Measurements from ENCODE around the gene FADS3.

Gene FADS3

DNA sequence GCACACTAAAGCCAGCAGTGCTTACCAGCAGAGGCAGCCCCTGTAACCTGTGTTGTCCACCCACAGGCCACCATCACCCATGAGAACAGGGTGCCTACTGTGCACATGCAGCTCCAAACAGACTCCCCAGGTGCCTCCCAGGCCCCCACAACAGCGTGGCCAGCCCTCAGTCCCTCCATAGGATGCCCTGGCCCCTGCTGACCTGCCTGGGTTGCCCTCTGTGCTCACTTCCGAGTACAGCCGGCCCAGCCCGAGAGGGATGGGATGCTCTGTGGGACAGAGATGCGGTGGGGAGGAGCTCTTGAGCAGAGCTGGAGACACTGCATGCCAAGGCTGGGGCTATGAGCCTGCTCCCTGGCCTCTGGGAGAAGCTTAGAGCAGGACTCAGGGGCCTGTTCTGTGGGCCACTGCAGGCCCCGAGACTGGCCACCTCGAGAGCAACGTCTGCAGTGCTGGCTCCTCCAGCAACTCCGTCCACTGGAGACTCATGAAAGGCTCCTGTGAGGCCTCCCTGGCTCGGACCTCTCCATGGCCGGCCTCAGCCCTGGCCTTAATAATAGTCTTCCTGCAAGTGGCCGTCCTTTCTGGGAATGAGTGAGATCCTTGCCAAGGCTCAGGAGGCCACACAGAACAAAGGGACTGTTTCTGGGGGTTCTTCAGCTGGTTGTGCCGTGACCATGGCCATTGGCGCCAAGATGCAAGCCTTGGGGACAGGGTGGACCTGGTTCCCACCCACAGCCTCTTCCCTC lies 36.2 kb downstream of the FADS3 start:
- DNase-seq, result no peak

DNA sequence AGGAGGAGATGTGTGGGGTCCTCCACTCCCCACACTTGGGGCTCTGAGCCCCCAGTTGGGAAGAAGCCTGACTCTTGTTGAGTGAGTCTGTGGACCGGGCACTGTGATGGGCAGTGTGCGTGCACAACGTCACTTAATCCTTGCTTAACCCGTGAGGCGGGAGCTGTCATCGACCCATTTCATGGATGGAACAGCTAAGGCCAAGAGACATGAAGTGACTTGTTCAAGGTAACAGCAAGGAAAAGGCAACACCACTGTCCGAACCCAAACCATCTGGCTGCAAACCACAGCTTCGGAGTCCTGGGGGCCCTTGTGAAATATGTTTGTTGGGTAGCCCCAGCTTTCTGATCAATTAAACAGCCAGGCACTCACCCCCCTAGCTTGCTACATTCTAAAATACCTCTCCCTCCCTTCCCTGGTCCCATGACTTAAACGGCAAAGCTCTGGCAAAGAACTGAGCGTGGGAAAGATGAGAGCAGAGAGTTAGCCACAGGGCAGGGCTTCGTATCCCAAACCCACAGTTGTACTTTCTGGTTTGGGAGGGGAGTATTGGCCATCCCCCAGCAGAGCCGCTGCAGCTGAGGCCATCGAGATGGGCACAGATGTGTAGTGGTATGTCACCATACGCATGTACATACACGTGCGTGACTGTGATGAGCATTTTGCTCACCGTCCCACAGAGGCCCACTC lies 37.0 kb downstream of the FADS3 start:
- no peak for DNase-seq

DNA sequence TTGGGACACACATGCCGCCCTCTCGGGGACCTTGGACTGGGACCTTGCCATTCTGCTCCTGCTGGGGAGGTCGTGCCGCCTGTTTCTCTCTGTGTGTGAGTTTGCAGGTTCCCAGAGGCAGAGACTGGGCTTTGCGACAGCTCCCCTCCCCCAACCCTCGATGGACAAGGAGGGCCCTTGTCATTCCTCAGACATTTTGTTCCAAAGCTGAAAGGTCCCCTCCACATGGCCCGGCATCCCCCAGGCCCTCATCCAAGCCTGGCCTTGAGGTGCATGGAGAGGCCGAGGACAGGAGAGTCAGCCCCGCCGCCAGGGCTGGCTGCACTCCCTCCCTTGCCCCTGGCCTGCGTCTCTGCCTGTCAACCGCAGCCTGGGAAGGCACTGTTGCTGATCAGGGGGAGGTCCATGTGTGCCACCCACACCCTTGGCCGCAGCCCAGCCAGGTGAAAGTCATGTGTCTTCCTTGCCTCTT lies 37.6 kb downstream of the FADS3 start:
- DNase-seq, result no peak

DNA sequence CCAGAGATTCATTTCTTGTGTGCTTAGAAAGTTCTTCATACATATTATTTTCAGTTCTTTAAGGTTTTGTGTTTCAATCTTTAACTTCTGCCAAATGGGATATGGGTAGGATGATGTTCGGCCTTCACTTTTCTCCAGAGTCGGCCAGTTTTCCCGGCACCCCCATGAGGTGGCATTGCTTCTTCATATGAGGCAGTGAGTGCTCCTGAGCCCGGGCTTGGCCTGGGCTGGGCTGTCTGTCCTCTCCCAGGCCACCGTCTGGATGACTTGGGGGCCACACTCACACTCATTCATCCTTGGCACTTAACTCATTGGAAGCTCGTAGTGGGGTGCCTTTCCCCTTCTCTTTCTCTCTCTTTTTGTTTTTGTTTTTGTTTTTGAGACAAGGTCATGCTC lies 39.4 kb downstream of the FADS3 start:
- no peak for DNase-seq

DNA sequence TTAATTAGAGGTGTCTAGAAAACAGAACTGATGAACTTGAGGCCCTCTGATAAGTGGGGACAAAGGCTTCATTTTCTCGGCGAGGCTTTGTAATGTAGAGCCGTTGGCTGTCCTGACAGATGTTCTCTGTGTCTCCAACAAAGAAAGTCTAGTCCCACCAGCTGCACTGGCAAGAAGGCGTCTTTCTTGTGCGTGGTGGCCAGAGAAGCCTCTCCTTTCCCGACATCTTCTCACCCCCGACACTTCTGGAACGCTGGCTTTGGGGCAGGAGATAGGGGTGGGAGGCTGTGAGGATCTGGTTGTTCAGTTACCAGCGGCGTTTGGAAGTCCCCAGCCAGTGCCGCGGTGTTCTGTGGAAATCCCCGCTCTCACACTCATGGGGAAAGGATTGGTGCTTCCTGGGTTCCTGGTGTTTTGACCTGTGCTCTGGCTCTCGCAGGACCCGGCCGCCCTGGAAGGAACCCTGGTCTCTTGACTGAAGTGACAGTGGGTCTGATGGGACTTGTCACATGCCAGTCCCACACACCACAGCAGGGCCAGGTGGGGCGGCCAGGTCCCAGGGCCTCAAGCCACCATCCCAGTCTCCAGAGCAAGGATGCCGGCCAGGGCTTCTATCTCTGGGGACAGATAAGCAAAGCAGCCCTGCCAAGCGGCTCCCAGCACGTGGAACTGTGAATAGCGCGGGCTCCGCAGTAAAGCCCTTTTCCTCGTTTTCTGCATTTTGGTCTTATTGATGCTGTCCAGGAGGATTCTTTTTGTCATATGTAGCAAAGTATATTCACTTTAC lies 40.0 kb downstream of the FADS3 start:
- DNase-seq, result no peak

DNA sequence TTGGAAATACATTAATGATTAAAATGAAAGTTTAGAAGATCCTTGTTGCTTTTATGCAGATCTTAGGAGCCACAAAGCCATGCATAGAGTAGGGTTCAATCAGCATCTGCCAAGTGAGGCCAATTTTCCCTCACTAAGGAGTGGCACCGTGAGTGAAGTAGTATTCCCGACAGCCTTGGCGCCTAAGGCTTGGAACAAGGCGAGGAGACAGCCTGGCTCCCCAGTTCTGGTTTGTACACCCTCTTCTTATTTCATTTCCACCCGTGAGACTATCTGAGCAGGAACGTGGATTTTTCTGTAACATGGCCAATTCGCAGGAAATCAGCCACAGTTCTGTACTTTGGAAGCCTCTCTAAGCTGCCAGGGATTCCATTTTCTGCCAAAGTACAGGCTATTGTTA lies 40.7 kb downstream of the FADS3 start:
- DNase-seq, result no peak

DNA sequence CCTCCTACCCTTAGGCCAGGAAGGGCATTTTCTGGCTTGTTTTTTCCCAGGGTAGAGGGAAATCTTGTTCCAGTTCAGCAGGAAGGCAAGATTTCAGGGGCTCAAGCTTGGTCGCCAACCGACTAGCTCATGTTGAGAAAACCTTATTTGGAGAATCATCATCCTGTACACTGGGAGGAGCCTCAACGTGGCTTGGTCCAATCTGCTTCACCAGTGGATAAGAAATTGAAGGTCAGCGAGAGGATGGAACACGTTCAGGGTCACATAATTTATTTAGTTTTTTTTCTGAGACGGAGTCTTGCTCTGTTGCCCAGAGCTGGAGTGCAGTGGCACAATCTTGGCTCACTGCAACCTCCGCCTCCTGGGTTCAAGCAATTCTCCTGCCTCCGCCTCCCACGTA lies 42.7 kb downstream of the FADS3 start:
- no peak for DNase-seq

DNA sequence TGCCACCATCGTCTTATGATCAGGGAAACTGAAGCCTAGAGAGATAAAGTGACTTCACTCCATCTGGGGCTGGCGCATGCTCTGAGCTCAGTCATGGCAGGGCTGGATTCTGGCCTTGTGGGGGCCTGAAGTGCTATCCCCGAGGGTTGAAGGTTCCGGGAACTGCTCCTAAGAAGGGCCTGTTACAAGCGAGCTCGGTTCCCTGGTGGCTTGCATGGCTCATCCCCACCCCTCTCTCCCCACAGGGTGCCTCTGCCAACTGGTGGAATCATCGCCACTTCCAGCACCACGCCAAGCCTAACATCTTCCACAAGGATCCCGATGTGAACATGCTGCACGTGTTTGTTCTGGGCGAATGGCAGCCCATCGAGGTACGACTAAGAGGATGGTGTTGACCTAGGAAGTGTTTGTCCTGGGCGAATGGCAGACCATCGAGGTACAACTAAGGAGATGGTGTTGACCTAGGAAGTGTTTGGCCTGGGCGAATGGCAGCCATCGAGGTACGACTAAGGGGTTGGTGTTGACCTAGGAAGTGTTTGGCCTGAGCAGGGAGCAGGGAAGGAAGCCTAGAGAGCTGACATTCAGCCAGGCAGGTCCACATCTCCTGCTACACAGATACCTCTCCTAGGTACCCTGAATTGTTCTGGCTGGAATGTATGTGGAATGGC lies 43.3 kb downstream of the FADS3 start:
- DNase-seq, result no peak

DNA sequence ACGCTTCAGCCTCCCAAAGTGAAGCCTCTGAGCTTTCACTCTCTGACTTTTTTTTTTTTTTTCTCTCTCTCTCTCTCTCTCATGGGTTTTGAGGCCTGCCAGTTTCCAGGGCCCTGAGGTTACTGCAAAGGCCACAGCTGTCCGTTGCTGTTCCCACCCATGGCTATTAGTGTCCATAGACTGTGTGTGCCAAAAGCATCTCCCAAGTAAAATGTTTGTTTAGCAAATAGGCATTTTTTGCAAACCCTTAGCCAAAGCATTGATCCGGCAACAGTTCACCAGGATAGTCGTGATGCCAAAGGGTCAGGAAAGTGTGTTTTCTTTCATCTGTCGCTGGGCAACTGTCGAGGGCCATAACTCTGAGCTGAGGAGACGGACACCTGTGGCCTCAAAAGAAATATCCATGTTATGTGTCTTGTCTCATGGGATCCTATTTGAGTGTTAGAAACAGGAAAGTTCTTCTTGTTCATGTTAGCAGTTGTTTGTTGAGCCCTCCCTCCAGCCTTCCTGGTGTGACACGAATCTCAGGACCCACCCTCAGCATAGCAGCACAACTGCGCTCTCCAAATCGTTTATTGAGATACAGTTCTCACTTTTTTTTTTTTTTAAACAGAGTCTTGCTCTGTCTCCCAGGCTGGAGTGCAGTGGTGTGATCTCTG lies 44.9 kb downstream of the FADS3 start:
- DNase-seq, result no peak

DNA sequence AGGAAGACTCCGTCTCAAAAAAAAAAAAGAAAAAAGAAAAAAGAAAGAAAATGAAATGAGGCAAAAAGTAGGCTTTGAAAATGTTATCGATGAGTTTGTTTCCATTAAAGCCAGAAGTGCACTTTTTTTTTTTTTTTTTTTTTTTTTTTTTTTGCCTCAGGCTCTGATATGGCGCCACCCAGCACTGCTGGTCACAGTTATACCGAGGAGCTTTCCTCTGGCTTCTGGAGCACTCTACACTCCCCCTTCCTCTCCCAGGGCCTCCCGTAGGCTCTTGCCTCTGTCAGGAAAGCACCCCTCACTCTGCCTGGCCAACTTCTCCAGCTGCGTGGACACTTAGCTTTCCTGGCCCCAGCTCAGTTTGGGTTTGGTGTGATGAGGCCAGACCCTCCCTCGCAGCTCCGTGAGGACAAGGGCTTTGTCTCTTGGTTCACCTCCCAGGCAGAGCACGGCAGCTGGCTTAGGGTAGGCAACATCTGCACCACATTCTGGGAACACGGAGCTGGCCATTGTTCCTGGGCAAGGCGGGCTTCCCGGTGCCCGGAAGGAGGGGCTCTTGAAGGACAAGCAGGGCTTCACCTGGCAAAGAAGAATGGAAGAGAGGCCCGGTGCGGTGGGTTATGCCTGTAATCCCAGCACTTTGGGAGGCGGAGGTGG lies 46.3 kb downstream of the FADS3 start:
- DNase-seq, result no peak

DNA sequence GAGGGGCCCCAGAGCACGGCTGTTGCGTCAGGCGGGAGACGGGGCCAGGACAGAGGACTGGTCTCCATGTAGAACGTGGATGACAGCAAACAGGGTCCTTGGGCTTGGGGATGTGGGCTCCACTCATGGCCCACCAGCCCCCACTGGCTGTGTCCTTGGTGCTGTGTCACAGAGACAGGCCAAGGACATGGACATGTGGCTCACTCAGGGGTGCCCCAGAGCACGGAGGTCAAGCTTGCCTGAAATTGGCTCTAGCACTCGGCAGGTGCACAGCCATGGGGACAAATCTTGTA lies 48.9 kb downstream of the FADS3 start:
- DNase-seq, result no peak

DNA sequence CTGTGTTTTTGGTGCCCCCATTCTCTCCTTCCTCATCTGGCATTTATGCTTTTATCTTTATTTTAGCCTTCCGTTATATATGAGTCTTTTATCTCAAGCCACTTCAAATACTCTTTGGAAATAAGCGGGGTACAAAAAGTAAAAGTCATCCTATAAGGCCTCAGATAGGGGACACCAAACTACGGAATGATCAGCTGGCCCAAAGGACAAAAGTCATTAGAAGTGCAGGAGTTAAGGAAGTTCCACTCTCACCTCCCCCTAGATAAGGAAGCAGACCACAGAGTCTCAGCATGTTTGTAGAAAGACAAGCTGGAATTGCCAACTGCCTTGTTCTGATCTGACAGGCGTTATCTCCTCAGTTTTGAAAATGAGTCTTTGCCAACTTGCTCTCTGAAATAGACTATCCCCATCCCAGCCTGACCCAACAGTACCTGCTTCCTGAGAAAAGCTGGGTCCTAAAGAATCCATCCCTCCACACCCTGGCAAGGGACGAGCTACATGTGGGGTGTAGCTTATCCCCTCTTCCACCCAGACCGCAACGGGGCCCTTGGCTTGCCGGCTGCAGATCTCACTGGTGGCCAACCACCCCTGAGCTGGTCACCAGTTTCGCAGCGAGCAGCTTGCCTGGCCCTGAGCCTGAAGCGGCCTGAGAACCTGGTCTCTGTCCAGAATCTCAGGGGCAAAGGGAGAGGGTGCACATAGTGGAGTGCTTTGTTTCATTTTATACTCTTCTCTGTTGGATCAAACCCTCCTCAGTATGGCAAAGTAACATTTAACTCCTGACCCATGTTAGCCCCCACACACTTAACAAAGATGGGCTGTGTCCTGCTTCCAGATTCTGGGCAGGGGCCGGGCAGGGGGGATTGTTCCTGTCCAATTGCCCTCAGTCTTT lies 49.5 kb downstream of the FADS3 start:
- DNase-seq, result no peak

DNA sequence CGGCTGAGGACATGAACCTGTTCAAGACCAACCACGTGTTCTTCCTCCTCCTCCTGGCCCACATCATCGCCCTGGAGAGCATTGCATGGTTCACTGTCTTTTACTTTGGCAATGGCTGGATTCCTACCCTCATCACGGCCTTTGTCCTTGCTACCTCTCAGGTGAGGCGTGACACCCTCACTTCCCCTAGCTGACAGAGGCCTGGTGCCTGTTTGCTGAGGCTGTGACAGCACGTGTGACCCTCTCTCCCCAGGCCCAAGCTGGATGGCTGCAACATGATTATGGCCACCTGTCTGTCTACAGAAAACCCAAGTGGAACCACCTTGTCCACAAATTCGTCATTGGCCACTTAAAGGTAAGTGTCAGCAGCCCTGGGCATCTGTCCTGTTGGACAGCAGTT lies 51.0 kb downstream of the FADS3 start:
- no peak for DNase-seq

DNA sequence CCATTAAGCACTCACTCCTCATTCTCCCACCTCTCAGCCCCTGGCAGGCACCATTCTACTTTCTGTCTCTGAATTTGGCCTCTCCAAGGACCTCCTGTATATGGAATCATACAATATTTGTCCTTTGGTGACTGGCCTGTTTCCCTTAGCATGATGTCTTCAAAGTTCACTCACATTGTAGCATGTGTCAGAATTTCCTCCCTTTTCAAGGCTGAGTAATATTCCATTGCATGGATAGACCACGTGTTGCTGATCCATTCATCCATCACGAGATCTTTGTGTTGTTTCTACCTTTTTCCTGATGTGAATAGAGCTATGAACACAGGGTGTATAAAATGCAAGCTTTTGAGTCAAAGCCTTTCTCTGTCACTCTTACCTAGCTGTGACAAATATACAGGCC lies 51.6 kb downstream of the FADS3 start:
- DNase-seq, result no peak

DNA sequence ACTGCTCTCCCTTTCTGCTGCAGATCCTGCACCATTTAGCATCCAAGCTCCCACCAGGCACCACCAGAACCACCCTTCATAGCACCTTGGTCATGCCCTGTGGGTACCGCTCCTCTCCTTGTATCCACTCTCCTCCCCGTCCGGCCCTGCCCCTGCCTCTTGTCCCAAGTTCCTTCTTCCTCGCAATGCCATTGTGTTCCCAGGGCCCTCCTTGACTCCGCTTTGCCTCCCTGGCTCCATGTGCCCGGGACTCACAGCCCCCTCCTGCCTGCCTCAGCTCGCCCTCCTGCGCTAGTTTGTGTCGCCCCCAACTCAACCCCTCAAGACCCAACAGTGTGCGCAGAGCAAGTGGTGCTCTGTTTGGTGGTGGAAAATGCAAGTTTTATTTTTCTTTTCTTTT lies 52.4 kb downstream of the FADS3 start:
- no peak for DNase-seq

DNA sequence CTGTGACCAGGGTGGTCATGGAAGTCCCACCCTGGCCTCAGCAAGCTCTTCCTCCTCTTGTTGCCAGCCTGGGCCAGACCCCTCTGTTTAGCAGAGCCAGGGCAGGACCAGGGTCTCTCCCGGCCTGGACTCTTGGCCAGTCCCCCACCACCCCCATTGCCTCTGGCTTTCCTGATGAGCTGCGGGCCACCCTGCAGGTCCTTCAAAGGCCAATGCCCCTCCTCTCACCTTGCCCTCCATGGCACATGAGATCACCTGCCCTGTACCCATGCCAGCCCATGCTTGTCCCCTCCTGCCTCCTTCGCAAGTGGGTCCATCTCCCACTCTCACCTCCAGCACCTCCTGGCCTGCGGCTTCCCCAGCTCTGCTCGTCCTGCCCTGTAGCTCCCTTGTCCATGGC lies 52.8 kb downstream of the FADS3 start:
- no peak for DNase-seq

DNA sequence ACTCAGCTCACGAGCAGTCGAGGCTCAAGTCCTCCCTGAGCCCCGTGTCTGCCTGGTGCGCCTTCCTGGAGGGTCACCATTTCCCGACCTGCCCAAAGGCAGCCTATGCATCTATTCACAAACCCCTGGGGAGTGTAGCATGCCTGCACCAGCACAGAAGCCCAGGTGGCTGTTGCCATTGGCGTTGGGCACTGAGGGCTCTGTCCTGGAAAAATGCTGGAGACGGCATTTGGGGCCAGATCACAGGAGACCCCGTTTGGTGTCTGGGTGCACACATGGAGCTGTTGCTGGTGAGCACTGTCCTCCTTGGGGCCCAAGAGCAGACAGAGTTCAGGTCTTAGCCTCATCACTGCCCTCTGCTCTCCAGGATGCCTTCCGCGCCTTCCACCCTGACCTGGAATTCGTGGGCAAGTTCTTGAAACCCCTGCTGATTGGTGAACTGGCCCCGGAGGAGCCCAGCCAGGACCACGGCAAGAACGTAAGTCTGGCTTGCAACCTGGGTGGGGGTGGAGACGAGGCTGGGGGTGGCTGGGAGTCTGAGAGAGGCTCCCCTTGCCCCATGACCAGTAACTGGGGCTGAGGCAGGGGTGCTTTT lies 53.8 kb downstream of the FADS3 start:
- DNase-seq, result no peak

DNA sequence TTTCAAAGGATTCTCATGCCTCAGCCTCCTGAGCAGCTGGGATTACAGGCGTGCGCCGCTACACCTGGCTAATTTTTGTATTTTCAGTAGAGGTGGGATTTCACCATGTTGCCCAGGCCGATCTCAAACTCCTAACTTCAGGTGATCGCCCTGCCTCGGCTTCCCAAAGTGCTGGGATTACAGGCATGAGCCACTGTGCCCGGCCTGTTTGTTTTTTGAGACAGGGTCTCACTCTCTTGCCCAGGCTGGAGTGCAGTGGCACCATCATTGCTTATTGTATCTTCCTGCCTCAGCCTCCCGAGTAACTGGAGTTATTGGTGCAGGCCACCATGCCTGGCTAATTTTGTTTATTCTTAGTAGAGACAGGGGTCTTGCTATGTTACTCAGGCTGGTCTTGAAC lies 55.2 kb downstream of the FADS3 start:
- DNase-seq, result no peak

DNA sequence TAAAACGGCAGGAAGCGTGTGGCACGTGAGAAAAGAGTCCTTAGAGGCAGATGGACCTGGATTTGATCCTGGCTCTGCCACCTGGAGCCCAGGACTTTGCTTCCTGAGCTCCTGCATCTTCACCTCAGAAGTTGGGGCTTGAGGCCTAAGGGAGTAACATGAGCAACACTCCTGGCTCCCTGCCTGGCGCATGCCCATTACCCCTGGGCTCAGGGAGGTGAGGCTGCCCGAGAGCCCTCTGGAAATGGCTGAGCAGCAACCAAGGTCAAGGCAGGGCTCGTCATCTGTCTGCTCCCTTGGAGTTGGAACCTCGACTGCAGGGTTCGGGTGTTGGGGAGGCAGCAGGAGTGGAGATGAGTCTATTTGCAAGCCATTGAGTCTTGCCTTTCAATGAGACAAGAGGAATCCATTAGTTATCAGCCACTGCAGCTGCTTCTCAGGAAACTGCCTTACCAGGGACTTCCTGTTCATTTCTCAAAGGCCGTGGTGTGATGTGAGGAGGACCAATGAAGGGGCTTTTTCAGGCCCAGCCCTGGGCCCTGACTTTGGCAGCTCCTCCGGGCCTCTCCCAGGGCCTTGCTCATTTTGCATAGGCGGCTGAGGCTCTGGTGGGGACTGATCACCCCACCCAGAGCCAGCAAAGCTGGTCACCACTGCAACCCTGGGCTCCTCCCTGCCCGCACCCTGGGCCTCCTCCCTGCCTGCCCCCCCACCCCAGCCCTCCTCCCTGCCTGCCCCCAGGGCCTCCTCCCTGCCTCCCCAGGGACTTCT lies 56.9 kb downstream of the FADS3 start:
- DNase-seq, result no peak

DNA sequence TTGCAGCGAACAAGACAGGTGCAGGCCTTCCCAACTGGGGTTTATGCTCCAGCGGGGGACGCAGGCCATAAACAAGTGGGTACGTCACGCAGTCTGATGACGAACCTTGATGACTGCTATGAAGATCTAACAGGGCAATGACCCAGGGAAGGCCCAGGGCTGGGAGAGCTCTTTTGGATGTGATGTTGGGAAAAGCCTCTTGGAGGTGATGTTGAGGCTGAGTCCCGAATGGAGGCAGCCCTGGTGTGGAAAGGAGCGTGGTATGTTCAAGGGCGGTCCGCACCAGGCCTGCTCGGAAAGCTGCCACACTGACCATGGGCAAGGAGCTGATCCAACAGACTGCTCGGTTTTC lies 57.4 kb downstream of the FADS3 start:
- DNase-seq, result no peak
